HG03571 (cell line): ENCODE results near the gene BTG4.

Experiments
- ATAC-seq: cut with Tn5 transposase; IDR thresholded peaks from one replicate; pipeline ENCODE4 v1.9.1; 2021; ENCODE audit not compliant: unreplicated experiment

The BTG4 gene

GRCh38 chr11:111500481-111500880 lies 11.7 kb downstream of the BTG4 start:
- ATAC-seq, result no peak

GRCh38 chr11:111499483-111499882 lies 12.7 kb downstream of the BTG4 start:
- ATAC-seq, result no peak

DNA sequence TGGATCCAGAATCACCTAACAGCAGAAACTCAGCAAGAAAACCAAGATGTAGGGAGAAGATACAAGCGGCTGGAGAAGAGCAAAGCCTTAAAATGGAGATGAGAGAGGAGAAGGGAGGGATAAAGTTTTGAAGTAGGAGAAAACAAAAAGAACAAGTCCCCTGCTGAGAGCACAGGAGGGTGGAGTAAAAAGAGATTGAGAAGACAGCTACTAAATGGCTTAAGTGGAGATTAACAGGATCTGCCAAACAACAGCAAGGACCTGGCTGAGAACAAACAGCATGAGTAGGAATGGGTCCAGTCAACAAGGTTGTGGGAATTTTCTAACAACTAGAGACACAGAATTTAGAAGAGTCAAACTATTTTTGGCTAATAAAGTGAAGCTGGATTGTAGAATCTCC lies 18.1 kb downstream of the BTG4 start:
- ATAC-seq, result no peak

DNA sequence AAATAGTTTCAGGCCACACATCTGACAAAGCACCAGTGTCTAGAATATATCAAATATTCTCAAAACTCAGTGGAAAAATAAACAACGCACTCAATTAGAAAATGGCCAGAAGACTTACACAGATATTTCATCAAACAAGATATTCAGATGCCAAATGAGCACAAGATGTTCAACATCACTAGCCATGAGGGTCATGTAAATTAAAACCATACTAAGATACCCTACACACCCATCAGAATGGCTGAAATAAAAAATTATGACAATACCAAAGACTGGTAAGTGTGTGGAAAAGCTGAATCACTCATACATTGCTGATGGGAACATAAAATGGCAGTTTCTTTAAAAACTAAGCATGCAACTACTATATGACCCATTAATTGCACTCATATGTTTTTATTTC lies 21.7 kb downstream of the BTG4 start:
- no peak for ATAC-seq

- ATAC-seq, result no peak
These were observed 28.8 kb downstream of the BTG4 start for GRCh38 chr11:111483431-111483830.

- ATAC-seq, result no peak
These were observed 32.5 kb downstream of the BTG4 start for GRCh38 chr11:111479666-111480065.

DNA sequence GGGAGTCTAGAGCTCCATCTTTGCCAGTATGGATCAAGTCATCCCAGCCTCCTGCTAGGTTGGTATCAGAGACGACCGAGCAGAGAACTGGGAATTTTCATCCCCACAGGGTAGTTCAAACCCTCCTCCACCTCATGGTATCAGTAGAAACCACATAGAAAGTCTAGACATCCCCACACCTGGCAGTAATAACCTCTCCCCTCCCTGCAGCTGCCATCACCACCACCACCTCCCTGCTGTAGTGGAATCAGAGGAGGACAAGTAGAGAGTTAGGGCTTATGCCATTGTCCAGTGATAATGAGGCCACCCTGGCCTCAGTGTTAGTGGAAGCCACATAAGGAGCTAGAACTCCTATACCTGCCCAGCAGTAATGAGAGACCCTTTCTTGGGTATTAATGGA lies 34.3 kb downstream of the BTG4 start:
- no peak for ATAC-seq

DNA sequence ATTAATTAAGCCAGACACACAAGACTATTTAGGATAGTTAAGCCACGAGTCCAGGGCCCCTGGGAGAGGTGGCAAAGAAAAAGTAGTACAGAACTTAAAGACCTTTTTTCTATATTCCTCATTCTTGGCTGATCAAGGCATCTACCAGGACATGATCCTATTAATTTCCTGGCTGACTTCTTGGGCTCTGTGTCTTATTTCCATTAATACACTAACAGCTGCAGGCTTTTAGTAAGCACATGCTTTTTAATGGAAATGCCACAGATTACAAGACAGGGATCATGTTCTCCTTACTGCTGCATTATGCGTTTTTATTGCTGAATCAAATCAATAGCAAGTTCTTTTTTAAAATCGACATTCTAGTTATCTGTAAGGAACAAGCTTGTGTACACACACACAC lies 35.2 kb downstream of the BTG4 start:
- ATAC-seq, result no peak

GRCh38 chr11:111476366-111476765 lies 35.8 kb downstream of the BTG4 start:
- no peak for ATAC-seq

GRCh38 chr11:111474432-111474831 lies 37.8 kb downstream of the BTG4 start:
- no peak for ATAC-seq

DNA sequence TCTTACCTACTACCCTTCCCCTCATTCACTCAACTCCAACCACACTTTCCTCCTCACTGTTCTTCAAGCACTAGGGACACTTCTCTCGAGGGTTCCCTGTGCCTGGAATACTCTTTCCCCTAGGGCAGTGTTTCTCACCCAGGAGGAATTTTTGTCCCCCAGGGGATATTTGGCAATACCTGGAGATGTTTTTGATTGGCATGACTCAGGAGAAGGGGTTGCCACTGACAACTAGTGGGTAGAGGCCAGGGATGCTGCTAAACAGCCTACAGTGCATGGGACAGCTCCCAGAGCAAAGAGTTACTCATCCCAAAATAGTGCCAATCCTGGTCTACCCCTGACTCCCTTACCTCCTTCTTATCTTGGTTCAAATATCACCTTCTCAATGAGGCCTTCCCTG lies 40.0 kb downstream of the BTG4 start:
- no peak for ATAC-seq

GRCh38 chr11:111469200-111469599 lies 43.0 kb downstream of the BTG4 start:
- ATAC-seq, result no peak

DNA sequence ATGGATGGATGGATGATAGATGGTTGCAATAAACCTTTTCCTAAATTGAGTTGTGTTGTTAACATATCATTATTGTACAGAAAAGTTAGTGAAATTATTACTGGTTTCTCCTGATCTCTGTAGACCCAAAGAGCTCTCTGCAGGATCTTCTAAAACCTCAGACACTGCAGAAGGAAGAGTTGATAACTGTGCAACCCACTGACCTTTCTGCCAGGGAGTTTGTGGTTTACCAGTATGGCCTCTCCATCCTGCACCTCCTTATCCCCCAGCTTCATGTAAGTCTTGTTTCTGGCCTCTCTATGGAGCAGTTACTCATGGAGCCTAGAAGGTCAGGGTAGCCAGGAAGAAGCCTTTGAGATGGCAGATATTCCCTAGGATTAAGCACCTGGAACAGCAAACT lies 45.6 kb downstream of the BTG4 start:
- no peak for ATAC-seq

GRCh38 chr11:111465400-111465799 lies 46.8 kb downstream of the BTG4 start:
- ATAC-seq, result no peak

DNA sequence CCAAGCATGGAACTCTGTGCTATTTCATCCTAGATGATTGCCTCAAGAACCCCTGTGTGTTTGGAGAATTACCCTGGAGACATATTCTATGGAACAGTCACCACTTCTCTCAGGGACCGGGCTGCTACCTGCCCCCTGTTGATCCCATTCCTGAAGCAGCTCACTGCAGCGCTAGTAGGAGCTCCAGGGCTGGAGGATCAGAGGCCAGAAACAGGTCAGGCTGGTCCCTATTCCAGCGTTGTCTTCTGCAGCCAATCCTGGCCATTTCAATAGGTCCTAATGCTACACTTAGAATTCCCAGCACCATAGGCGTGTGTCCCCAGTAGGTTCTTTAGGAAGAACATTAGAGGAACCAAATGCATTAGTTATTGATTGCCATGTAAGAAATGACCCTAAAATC lies 48.9 kb downstream of the BTG4 start:
- no peak for ATAC-seq

DNA sequence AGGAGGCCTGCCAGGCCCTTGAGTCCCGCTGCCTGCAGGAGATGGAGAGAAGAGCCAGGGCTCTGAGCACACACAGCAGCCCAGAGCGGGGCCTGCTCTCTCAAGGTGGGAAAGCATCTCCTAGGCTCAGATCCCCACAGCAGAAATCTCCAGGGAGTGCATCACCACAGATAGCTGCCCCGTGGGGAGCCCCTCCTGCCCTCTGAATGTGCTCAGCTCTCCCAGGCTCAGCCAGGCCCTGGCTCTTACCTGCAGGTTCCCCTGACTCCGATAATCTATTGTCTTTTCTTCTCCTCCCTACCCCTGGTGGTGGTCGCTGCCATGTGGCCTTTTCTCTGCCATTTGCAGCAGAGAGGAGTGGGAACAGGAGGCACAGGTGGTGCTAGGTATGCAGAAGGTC lies 49.9 kb downstream of the BTG4 start:
- ATAC-seq, result no peak

- ATAC-seq, result no peak
These were observed 50.5 kb downstream of the BTG4 start for GRCh38 chr11:111461460-111462235.

- no peak for ATAC-seq
These were observed 51.3 kb downstream of the BTG4 start for GRCh38 chr11:111460856-111461255.

DNA sequence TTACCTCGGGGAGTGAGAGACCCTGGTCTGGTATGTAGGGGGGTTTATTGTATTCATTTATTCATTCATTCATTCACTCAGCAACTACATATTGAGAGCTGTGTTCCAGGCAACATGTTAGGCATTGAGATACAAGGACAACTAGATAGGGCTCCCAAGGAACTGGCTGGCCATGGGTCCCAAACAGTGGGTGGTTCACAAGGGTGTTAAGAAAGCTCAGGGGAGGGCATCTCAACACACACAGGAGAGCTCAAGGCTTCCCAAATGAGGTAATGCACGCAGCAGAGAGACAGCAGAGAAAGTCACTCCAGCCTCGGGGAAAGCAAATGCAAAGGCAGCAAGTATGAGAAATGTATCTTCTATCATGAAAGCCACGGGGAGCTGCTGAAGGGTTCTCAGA lies 51.8 kb downstream of the BTG4 start:
- ATAC-seq, result no peak

- ATAC-seq, result no peak
These were observed 52.5 kb downstream of the BTG4 start for GRCh38 chr11:111459506-111460270.

DNA sequence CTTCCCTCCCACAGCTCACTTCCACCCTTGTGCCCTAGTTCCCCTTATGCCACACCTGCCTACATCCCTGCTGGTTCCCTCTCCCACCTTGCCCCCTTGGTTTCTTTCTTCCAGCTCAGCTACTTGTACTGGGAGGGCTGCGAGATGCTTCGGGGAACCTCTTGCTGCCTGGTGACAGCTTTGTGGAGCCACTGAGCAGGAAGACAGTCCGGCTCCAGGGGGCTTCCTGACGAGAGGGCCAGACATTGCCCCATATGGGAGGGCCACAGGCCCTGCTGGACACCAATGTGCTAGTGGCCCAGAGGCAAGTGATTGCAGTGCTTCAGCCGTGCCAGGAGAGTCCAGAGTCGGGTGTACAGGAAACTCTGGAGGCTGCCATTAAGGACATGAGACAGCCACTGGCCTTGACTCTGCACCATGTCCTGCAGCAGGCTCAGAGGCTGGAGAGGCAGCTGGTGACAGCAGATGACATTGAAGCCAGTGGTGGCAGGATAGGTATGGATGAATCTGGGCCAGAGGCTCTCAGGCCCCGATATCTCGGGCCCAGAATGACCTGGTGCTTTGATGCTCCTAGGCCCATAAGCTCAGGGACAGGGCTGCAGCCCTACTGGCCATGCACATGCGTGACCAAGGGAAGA lies 54.3 kb downstream of the BTG4 start:
- ATAC-seq, result no peak
